ENCODE data around the gene C6orf89.
A peak's percentile ranks its signal among the peaks of the same experiment; 100 is the strongest.

Gene C6orf89

DNA sequence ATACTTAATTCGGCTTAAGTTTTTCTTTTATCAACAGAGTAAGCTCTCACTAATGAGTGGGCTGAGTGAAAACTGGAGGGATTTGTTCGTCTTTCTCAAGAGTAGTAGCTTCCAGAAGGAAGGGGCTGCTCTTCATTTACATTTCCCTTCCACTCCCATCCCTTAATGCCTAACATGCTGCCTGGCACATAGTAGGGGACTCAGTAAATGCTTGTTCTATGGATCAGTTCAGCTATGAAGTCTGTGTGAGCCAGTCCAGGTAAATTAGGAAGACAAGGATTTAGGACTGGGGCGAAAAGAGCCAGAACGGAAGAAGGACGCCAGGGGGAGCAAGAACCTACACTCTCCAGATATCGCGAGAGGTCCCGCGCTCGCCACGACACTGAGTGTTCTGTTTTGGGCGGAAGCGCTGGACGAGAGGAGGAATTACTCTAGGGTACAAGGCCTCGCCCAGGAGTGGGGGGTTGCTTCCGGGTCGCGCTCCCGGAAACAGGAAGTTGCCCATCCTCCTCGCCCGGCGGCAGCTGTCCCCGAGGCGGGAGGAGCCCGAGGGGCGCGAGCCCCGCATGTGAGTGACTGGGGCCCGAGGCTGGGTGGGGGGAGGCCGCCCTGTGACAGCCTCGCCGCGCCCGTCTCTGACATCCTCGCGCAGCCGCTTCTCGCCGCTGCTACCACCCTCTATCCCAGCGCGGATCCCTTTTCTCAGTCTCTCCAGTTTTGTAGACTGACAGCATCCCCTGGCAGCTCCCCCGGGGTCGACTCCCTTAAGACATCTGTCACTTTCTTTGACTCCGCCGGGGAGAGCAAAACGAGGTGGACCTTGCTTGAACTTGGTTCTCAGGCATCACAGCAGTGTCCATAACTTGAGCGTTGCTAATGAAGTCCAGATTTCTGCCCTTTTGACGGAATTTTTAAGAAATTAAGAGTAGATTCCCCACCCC, at the start of gene C6orf89:
Gene C6orf89, plus strand, starts transcription at position 492 of the 941 bp plus-strand sequence. CDS start 13,493 bp downstream, outside the sequence.
- DNase-seq (ENCODE audit: low spot score): peak; percentile 99

GRCh38 chr6:36836111-36837021, 49.4 kb upstream of the C6orf89 start:
- no peak for DNase-seq (ENCODE audit: low spot score)

DNA sequence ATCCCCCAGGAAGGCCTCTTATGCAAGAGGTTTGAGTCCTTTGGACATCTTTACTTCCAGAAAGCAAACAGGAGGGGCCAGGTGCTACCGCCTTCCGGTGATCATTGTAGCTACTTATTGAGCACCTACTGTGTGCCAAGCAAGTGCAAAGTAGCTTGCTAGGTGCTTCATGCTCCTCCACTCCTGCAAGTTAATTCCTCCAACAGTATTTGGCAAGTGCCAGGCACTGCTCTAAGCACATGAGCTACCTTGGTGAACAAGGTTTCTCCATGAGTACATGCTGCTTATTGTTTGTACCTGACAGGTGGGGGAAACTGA, 48.8 kb upstream of the C6orf89 start:
- no peak for DNase-seq (ENCODE audit: low spot score)

GRCh38 chr6:36837686-36838085, 48.1 kb upstream of the C6orf89 start:
- DNase-seq (ENCODE audit: low spot score): no peak

GRCh38 chr6:36838896-36839748, 46.6 kb upstream of the C6orf89 start, which contains the start of gene CPNE5:
CPNE5 (minus strand) TSS chr6:36839444; CDS start chr6:36839377, 67 bp downstream.
- DNase-seq (ENCODE audit: low spot score): no peak

DNA sequence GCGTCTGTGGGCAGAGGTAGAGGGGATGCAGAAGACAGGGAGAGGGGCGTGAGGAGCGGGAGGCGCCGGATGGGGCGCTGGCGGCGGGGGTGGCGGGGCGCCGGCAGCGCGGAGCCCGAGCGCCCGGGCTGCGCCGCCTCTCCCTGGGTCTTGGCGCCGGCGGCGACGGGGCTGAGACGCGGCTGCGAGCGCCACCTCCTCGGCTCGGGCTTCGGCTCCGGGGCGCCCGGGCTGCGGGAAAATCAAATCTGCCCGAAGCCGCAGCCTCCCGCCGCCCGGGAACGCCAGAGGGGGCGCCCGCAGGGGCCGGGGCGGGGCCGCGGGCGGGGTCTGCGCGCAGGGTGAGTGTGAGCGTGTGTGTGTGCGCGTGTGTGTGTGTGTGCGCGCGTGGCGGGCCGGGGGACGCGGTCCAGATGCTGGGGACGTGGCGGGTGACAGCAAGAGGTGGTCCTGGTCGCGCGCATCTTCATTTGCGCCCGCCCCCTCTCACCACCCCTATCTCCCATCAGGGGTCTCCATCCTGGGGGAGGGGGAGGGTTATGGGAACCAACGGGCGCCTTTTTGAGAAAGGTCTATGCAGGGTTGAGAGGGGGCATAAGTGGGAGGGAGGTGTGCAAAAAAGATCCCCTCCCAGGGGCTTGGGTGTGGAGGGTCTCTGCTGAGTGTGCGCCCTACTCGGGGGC, 45.9 kb upstream of the C6orf89 start:
- DNase-seq (ENCODE audit: low spot score): no peak

DNA sequence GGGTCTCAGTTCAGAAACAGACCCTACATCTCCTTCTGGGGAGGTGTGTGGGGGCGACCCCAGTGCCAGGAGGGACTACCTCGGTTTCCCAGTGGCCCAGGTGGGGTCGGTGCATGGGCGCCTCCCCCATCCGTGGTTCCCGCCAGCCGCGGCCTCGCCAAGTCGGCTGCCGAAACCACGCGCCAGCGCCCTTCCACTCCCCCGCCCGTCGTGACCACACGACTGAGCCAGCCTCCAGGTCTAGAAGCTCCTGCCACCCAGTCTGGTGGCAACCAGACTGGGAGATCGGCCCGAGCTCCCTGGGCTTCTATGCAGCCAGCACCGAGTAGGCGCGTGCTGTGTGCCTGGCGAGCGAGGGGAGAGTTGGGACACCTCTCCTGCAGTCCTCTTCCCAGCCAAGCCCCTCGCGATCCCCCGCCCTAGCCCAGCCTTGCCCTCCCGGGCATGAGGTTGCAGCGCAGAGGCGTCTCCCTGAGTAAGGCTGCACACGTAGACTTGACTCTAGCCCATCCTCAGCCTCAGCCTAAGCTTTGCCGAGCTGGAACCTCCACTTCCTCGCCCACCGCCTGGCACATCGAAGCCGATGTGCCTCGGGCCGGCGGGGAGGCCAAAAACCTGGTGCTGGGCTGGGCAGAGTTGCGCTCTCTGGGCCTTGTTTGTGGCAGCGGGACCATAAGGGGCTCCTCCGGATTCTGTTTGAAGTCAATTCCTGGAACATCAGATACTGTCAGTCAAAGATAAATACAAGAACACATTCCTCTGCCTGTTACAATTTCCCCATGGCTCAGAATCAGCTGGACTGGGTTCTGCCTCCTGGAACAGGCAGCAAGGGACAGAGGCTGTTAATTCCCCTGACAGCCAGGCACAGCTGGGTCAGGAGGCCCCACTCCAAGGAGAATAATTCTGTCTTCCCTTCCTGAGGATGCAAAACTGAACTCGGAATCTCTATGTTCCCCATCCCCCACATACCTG, 45.0 kb upstream of the C6orf89 start:
- no peak for DNase-seq (ENCODE audit: low spot score)

DNA sequence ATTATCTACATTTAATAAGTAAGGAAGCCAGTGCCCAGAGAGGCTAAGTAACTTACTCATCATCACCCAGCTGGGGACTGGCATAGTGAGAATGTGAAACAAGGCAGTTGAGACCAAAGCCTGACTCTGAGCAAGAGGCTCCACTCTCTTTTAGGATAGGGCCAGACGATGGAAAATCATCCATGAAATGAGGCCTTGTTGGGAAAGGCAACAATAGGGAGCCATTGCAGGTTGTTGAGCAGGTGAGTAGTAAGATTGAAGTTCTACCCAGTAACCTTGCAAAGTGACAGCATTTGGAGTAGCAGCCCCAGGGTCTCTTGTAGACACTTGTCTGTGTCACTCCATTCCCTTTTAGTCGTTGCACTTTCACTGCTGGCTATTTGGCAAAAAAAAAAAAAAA, 44.0 kb upstream of the C6orf89 start:
- no peak for DNase-seq (ENCODE audit: low spot score)

DNA sequence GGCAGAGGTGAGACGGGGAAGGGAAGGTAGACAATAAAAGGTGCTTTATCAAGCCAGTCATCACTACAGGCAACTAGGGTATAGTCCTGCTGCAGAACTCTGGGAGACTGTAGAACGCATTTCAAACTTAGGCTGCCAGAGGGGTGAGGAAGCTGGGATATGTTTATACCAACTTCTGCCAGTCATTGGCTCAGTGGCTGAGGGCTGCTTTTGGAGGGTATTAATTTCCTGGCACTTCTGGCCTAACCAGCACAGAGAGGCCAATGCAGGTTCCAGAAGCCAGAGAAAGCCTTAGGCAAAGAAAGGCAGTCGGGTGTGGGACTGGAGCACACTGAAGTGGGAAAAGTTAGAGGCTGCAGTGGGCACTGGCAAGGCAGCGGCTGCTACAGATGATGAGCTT, 42.6 kb upstream of the C6orf89 start:
- no peak for DNase-seq (ENCODE audit: low spot score)

DNA sequence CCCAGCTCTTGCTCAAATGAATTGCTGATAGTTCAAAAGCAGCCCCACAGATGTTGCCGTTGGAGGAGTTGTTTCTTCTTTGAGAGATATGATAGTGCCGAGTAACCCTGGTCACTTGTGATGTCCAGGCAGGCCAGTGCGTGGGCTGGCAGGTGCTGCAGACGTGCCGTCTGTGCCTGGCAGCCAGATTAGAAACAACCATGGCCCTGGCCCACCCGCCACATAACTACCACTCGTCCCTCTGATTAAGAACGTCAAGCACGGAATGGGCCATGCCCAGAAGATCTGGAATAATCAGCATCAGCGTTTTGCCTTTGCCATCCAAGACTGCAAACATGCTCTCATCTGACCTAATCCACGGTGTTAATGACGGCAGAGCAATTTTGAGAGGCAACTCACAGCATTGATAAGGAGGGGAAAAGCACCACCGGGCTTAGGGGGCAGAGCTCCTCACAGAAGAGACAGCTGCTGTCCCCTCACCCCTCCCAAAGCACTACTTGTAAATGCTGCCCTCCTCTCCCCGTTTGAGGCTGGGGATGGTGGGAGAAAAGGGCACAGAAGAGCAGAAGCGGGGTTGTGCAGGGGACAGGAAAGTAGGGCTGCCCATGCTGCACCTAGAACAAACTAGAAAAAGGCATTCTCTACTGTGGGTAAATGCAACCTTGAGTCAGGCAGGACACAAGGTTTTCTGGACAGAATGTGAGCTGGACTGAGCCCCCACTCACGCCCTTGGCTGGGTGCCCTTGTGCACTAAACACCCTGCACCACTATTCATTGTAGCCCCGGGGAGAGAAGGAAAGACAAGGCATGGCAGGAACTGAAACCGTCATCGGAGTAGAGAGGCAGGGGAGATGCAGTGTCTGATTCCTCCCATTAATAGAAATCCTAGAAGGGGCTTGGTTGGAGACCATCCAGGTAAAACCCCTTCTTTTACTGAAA, 41.3 kb upstream of the C6orf89 start:
- DNase-seq (ENCODE audit: low spot score): no peak

- DNase-seq (ENCODE audit: low spot score): no peak
Observed at GRCh38 chr6:36845233-36845632, 40.5 kb upstream of the C6orf89 start.

DNA sequence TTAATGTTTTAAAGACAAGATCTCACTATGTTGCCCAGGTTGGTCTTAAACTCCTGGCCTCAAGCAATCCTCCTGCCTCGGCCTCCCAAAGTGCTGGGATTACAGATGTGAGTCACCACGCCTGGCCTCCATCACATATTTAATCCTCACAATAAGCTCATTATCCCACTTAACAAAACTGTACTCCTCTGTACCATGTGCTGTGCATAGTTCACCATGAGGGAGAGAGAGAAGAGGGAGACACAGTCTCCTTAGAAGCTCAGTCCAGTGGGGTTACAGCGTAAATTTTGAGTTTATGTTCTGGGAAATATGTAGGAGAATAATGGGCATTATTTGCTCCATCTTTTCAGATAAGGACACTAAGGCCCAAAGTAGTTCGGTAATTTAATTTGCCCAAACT, 38.6 kb upstream of the C6orf89 start:
- DNase-seq (ENCODE audit: low spot score): no peak

GRCh38 chr6:36847991-36848390, 37.8 kb upstream of the C6orf89 start:
- DNase-seq (ENCODE audit: low spot score): no peak

DNA sequence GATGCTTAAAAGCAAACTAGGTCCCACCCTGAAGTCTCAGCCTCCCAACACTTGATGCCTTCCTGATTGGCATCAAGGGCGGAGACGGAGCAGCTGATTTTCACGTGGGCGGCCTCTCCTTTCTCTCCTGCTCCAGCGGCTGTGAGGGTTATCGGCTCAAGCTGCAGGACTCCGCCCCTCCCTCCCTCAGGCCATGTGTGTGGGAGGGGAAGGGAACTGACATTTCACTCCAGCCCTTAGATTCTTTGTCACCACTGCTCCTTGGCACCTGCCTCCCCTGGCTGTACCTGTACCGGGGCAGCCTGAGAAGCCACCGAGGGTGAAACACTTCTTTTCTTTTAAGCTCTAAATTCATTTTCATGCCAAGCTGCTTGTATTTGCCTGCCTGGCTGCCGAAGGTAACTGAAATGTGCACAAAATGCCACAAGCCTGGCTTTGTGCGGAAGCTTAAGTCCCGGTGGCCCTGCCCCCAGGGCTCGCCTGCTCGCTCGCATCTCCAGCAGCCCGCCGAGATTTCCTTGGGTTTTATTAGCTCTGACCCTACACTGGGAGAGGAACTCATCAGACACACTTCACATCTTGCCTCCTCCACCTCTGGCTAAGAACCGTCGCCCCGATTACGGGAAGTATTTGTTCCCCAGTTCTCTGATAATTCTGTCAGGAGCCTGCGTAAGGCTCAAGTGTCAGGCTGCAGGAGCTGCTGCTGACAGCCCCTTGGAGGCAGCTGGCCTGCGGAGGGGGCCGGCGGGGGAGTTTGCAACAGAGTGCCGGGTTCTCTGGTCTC, 36.9 kb upstream of the C6orf89 start:
- DNase-seq (ENCODE audit: low spot score): no peak

GRCh38 chr6:36850021-36850420, 35.7 kb upstream of the C6orf89 start:
- DNase-seq (ENCODE audit: low spot score): no peak

- no peak for DNase-seq (ENCODE audit: low spot score)
Observed at GRCh38 chr6:36851149-36851614, 34.6 kb upstream of the C6orf89 start.

DNA sequence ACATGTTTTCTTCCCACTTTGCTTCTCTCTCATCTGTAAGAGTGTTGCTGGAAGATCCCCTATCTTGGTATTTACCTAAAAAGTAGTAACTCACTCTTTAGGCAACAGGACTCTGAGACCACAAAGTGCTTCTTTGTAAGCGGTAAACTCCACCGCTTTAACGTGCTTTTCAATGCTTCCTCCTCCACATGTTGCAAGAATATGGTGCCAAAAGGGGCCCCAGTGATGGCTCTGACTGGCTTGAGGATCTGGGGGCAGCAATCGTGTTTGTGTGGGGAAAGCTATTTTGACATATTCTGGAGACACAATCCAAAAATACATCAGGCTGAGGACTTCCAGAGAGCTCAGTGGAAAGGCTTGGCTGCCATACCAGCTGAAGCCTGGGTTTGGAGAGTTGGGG, 34.1 kb upstream of the C6orf89 start:
- no peak for DNase-seq (ENCODE audit: low spot score)
